GM18870 (cell line): Measurements from ENCODE around the gene HEMK1.

ENCODE experiments used
- ATAC-seq: cut with Tn5 transposase; IDR thresholded peaks from one replicate; pipeline ENCODE4 v1.9.1; 2021; ENCODE audit warnings: moderate library complexity; ENCODE audit not compliant: unreplicated experiment

HEMK1 gene

GRCh38 chr3:50611464-50612233 lies 42.3 kb downstream of the HEMK1 start, which contains the start of gene CISH:
Gene CISH, minus strand, starts transcription at chr3:50611774. Its CDS starts 124 bp downstream, at chr3:50611650.
- ATAC-seq, result peak; percentile 54

GRCh38 chr3:50612234-50612882 lies 43.0 kb downstream of the HEMK1 start:
- peak; percentile 13 for ATAC-seq

- ATAC-seq, result no peak
Observed at GRCh38 chr3:50612970-50613846, 43.9 kb downstream of the HEMK1 start.

- ATAC-seq, result no peak
Observed at GRCh38 chr3:50615190-50615589, 45.9 kb downstream of the HEMK1 start.

DNA sequence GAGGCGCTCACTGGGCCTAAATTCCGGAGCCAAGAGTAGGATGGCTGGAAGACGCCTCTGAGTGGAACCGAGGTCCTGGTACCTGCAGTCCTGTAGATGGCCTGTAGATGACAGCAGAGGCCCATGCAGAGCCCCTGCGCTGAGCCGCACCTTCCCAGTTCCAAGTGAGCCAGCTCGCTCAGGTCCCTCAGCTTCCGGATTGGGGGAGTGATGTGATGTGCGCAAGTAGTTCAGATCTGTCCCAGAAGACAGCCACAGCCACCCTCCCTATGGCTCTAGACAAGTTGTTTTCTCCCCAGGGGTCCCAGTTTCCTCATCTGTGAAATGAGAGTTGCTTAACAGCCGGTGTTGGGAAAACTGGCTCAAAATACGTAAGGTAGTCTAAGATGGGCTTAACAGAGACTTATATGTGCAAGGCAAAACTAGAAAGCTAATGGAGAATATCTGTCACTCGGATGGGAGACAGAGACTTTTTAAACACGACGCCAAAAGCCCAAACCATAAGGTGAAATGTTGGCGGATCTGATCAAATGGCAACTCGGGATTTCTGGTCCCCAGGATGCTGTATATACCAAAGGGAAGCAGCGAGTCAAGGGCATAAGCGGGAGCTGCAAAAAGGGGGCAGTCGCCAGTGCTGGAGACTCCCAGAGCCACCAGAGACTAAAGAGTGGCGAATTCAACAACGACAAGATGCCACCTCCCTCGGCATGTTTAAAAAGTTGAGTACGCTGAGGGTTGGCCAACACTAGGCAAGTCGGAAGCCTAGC lies 46.9 kb downstream of the HEMK1 start:
- ATAC-seq, result peak; percentile 34

GRCh38 chr3:50616770-50617095 lies 47.4 kb downstream of the HEMK1 start:
- ATAC-seq, result peak; percentile 51

DNA sequence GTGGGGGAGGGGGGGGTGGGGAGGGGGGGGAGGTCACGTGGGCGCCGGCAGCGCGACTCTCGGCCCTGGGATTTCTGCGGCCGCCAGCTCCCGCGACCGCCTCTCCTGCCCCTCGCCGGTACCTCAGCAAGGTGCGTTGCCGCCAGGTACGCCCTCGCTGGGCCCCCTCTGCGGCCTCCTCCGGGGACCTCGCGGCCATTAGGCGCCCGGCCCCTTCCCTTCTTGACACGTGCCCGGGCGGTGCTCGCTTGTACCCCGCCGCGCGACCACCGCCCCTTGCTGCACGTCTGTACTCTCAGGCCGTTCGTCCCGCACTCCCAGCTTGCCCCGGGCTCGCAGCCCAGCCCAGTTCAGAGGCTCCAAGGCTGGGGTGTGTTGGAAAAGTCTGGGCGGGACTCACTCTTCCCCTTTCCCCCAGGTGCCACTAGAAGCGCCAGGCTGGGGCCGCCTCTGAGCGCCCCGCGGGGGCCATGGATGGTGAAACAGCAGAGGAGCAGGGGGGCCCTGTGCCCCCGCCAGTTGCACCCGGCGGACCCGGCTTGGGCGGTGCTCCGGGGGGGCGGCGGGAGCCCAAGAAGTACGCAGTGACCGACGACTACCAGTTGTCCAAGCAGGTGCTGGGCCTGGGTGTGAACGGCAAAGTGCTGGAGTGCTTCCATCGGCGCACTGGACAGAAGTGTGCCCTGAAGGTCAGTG lies 47.9 kb downstream of the HEMK1 start, which contains the start of gene MAPKAPK3:
TSS of gene MAPKAPK3 (plus strand) at position 56 of the 696 bp plus-strand sequence. CDS start at position 471, 415 bp downstream.
- no peak for ATAC-seq

GRCh38 chr3:50617911-50618481 lies 48.7 kb downstream of the HEMK1 start:
- ATAC-seq, result no peak

DNA sequence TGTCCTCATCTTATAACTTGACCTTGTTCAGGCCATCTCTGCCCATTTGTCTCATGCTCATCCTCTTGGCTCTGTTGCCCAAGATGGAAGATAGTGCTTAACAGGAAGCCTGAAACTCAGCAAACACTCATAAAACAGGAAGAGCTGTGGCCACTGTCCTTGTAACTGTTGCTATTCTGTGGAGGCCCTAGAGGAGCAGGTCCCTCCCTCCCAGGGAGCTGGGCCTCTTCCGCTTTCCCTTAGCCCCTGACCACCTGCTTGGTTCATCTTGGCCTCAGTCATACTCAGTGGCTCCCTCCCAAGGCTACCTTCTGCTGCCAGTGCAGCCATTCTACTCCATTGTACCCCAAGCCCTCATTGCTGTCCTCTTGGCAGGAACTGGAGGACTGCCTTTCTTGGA lies 51.1 kb downstream of the HEMK1 start:
- no peak for ATAC-seq

DNA sequence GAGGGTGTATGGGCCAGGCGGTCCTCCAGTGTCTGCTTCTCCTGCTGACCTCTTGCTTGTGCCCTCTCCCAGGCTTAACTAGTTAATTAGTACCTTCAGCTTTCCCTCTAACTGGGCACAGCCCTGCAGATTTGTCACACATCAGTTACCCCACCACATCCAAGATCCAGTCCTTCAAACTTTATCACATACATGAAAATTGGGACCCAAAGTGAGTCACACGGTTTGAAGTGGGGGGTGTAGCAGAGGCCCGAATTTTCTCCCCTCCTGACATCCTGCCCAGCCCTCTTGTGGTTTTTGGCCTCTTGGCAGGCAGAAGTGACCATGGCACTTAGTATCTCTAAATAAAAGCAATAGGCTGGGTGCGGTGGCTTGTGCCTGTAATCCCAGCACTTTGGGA lies 51.5 kb downstream of the HEMK1 start:
- no peak for ATAC-seq

GRCh38 chr3:50622881-50623280 lies 53.6 kb downstream of the HEMK1 start:
- ATAC-seq, result no peak

DNA sequence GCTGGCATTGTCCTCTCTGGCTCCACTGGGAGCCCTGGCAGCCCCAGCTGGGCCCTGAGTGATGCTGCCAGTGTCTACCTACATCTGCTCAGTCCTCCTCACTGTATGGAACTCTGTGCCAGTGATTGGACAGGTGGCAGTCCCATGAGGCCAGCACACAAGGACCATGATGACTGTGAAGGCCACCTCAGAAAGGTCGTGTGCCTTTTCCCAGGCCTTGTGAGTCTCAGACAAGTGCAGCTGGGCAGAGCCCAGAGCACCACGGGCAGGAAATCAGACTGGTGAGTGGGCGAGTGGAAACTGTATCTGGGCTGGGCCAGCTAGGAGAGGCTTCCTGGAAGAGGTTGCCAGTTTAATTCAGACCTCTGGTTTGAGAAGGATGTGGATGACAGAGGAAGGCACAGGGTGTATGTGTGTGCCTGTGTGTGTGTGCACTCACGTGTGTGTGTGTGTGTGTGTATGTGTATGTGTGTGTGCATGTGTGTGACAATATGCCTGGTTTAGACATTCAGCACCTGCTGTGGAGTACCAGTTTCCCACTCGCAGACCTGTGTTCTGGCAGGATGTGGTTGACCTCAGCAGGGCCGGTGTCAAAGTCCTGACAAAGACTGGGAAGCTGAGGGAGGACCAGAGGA lies 54.6 kb downstream of the HEMK1 start:
- ATAC-seq, result peak; percentile 51

GRCh38 chr3:50624634-50625033 lies 55.3 kb downstream of the HEMK1 start:
- ATAC-seq, result no peak

DNA sequence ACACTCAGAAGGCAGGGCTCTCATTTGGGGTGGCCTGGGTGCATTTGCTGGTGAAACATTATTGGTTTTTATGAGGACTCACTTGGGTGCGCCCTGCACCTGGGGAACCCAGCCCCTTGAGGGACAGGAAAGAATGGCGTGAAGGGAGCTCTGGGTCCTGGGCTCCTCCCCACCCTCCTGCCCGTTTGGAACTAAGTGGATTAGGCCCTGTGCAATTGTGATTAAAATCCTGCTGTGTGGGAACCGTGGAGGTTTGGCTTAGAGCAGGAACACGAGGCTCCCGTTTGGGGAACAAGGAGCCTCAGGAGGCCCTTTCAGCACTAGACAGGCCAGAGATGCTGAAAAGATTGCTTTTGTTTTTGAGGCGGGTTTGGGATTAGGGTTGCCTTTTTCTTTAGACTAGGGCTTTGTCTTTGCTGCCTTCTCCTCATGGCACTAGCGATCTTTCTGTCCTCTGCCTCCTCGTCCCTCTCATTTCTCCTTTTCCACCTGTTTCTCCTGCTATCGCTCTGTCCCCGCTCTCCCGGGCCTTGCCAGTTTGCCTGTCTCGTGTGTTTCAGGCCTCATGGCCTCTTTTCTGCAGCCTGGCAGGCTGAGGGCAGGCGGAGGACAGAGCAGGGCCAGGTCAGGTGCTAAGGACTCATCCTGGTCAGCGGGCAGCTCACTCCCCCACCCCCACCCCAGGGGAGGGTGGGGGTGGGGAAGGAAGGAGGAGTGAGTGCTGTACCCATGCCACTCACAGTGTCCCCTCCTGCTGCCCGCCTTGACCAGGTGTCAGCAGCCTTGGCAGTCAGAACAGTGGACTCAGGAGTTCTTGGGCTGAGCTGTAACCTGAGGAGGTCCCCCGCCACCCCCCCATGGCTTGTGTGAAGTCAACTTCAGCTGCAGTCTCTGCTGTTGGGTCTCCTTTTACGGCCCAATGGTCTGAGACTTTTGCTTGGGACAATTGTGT lies 56.2 kb downstream of the HEMK1 start:
- ATAC-seq, result no peak

- ATAC-seq, result no peak
Observed at GRCh38 chr3:50626401-50626800, 57.1 kb downstream of the HEMK1 start.

DNA sequence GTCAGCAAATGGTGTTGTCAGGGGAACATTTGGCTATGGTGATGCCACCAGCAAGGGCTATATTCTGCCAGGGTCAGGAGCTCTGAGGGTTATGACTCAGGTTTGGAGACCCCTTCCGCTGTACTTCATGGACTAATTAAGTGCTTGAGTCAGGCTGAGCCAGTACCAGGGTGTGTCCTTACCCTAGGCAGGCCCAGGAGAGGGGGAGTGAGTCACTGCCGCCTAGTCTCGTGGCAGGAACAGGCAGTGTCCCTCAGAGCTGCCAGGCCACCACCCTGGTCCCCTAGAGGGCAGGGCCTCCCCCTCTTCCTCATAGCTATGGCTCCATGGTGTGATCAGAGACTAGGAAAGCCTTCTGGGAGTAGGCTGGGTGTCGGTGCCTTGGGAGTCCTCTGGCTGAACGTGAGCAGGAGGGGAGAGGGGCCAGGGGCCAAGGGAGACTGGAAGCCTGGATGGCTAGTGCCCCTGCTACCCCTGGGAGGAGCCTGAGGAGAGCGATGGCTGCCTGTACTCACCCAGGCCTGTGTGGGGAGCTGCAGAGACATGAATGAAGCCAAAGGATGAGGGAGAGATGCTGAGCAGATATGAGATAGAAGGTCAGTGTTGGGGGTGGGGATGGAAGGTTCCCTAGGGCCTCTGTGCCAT lies 58.2 kb downstream of the HEMK1 start:
- no peak for ATAC-seq

GRCh38 chr3:50628601-50629000 lies 59.3 kb downstream of the HEMK1 start:
- no peak for ATAC-seq

- ATAC-seq, result no peak
Observed at GRCh38 chr3:50630394-50630793, 61.1 kb downstream of the HEMK1 start.
